IMR-90 (cell line): ENCODE results near the gene KLHL42. TPM values are rescaled to one million over a fixed set of nuclear protein-coding genes. Genes with fewer than 3 reads are reported as not detected.
A peak's percentile ranks its signal among the peaks of the same experiment; 100 is the strongest.

ENCODE experiments used
- ATAC-seq: fragments of 200-7000 bp; cut with Tn5 transposase; 2 replicates; pipeline ENCODE4 v1.9.1; 2020; ENCODE audit warnings: low read depth, mild to moderate bottlenecking, moderate library complexity
- BruUV-seq: library from RNA; stranded (reverse); fragments of 400-500 nt; replicated peaks from 2 replicates; lab custom pipeline; 2021; lab: Mats Ljungman, UMichigan
- CTCF ChIA-PET: fragments of 300-600 bp; formaldehyde crosslinking; extraction: SDS; loops from one replicate; lab custom pipeline; 2021; ENCODE audit warnings: antibody characterized with exemption; lab: Yijun Ruan, JAX
- POLR2A ChIA-PET: fragments of 300-600 bp; sonication (Branson Sonifier 250); formaldehyde crosslinking; loops from one replicate; lab custom pipeline; 2022; ENCODE audit warnings: antibody characterized with exemption; ENCODE audit not compliant: unreplicated experiment; lab: Charles Lee
- DNase-seq: peaks from one replicate; pipeline ENCODE4 v3.0.0; 2013
- H2AFZ ChIP-seq: replicated peaks from 2 replicates; pipeline ENCODE3; 2013; ENCODE audit warnings: low read length, mild to moderate bottlenecking; ENCODE audit not compliant: poor library complexity
- H2AK5ac ChIP-seq: 2 replicates; pipeline ENCODE4 v1.6.1; 2013; ENCODE audit warnings: low read depth, low read length, inconsistent platforms
- H2AK9ac ChIP-seq: replicated peaks from 2 replicates; pipeline ENCODE3; 2013; ENCODE audit warnings: mild to moderate bottlenecking, low read depth, low read length, moderate library complexity; ENCODE audit not compliant: poor library complexity
- H2BK120ac ChIP-seq: 2 replicates; pipeline ENCODE4 v1.6.1; 2013; ENCODE audit warnings: low read depth, low read length, inconsistent platforms
- H2BK15ac ChIP-seq: 3 replicates; pipeline ENCODE4 v1.6.1; 2013; ENCODE audit warnings: low read depth, low read length, inconsistent platforms
- H2BK20ac ChIP-seq: 2 replicates; pipeline ENCODE4 v1.6.1; 2013; ENCODE audit warnings: low read depth, mild to moderate bottlenecking, inconsistent platforms, low read length, moderate library complexity
- H2BK5ac ChIP-seq: 2 replicates; pipeline ENCODE4 v1.6.1; 2013; ENCODE audit warnings: mild to moderate bottlenecking, low read depth, low read length, inconsistent platforms; ENCODE audit not compliant: poor library complexity, severe bottlenecking
- H3K14ac ChIP-seq: replicated peaks from 2 replicates; pipeline ENCODE4 v1.6.1; 2013; ENCODE audit warnings: low read depth, low read length, inconsistent platforms
- H3K18ac ChIP-seq: 2 replicates; pipeline ENCODE4 v1.6.1; 2013; ENCODE audit warnings: low read depth, low read length, control low read depth
- H3K23ac ChIP-seq: 2 replicates; pipeline ENCODE4 v1.6.1; 2013; ENCODE audit warnings: low read depth, low read length, inconsistent platforms
- H3K27ac ChIP-seq: 2 replicates; pipeline ENCODE4 v1.5.1; 2013; ENCODE audit warnings: mild to moderate bottlenecking, control low read depth, low read length; ENCODE audit not compliant: insufficient read depth
- H3K27me3 ChIP-seq: 2 replicates; pipeline ENCODE4 v1.6.1; 2013; ENCODE audit warnings: low read length; ENCODE audit not compliant: control insufficient read depth, insufficient read depth
- H3K36me3 ChIP-seq: 2 replicates; pipeline ENCODE4 v1.6.1; 2013; ENCODE audit warnings: low read length, mixed read lengths; ENCODE audit not compliant: control insufficient read depth, insufficient read depth
- H3K4ac ChIP-seq: 2 replicates; pipeline ENCODE4 v1.6.1; 2013; ENCODE audit warnings: low read depth, low read length, inconsistent platforms
- H3K4me1 ChIP-seq: 2 replicates; pipeline ENCODE4 v1.6.1; 2013; ENCODE audit warnings: low read length, mixed read lengths; ENCODE audit not compliant: control insufficient read depth, insufficient read depth
- H3K4me2 ChIP-seq: 2 replicates; pipeline ENCODE4 v1.6.1; 2013; ENCODE audit warnings: low read depth, mild to moderate bottlenecking, control low read depth, low read length, moderate library complexity
- H3K4me3 ChIP-seq: 2 replicates; pipeline ENCODE4 v1.5.1; 2013; ENCODE audit warnings: low read depth, mild to moderate bottlenecking, control low read depth, low read length, moderate library complexity; ENCODE audit not compliant: insufficient read depth
- H3K56ac ChIP-seq: 2 replicates; pipeline ENCODE4 v1.6.1; 2013; ENCODE audit warnings: low read length, inconsistent platforms; ENCODE audit not compliant: insufficient read depth; ENCODE audit errors: extremely low read depth
- H3K79me1 ChIP-seq, 2 experiments: 2 replicates each; pipeline ENCODE4 v1.6.1; 2013; ENCODE audit warnings: low read length in 2 of 2, inconsistent platforms in 1 of 2, low read depth in 1 of 2
- H3K9ac ChIP-seq: 2 replicates; pipeline ENCODE4 v1.6.1; 2013; ENCODE audit warnings: low read depth, low read length, control low read depth
- H3K9me1 ChIP-seq: 2 replicates; pipeline ENCODE4 v1.6.1; 2013; ENCODE audit warnings: low read length, inconsistent platforms; ENCODE audit not compliant: insufficient read depth
- H3K9me3 ChIP-seq: 2 replicates; pipeline ENCODE4 v1.6.1; 2013; ENCODE audit warnings: low read length; ENCODE audit not compliant: control insufficient read depth, insufficient read depth
- H4K20me1 ChIP-seq: 2 replicates; pipeline ENCODE4 v1.6.1; 2013; ENCODE audit warnings: low read length, inconsistent platforms; ENCODE audit not compliant: insufficient read depth
- H4K5ac ChIP-seq: 2 replicates; pipeline ENCODE4 v1.6.1; 2013; ENCODE audit warnings: mild to moderate bottlenecking, low read depth, low read length, control low read depth
- H4K8ac ChIP-seq, 2 experiments: 2 replicates each; pipeline ENCODE4 v1.6.1; 2013; ENCODE audit warnings: low read depth in 2 of 2, low read length in 2 of 2, control low read depth in 1 of 2, inconsistent platforms in 1 of 2
- H4K91ac ChIP-seq: 2 replicates; pipeline ENCODE4 v1.6.1; 2013; ENCODE audit warnings: low read depth, low read length, inconsistent platforms; ENCODE audit not compliant: insufficient read depth
- CEBPB ChIP-seq: IDR thresholded peaks from 2 replicates; pipeline ENCODE4 v1.6.1; 2012; ENCODE audit warnings: low read depth, low read length, improper control_type of control experiment
- FOS ChIP-seq: fragments of 150-350 bp; IDR thresholded peaks from 2 replicates; pipeline ENCODE4 v1.6.1; 2016; ENCODE audit warnings: low read depth, low read length
- MAFK ChIP-seq: IDR thresholded peaks from 2 replicates; pipeline ENCODE4 v1.6.1; 2012; ENCODE audit warnings: low read depth, low read length, improper control_type of control experiment
- MAZ ChIP-seq: IDR thresholded peaks from 2 replicates; pipeline ENCODE4 v1.6.1; 2012; ENCODE audit warnings: low read depth, mild to moderate bottlenecking, low read length, improper control_type of control experiment, moderate library complexity, borderline replicate concordance
- MXI1 ChIP-seq: IDR thresholded peaks from 2 replicates; pipeline ENCODE4 v1.6.1; 2012; ENCODE audit warnings: low read depth, mild to moderate bottlenecking, low read length, moderate library complexity, borderline replicate concordance
- NFE2L2 ChIP-seq: fragments of 150-350 bp; IDR thresholded peaks from 2 replicates; pipeline ENCODE4 v1.6.1; 2016; ENCODE audit warnings: low read depth, mild to moderate bottlenecking, low read length
- POLR2A ChIP-seq: IDR thresholded peaks from 2 replicates; pipeline ENCODE4 v1.6.1; 2012; ENCODE audit warnings: mild to moderate bottlenecking, low read depth, low read length
- RAD21 ChIP-seq: IDR thresholded peaks from 2 replicates; pipeline ENCODE4 v1.6.1; 2012; ENCODE audit warnings: low read length, improper control_type of control experiment
- SMC3 ChIP-seq: fragments of 150-350 bp; IDR thresholded peaks from 2 replicates; pipeline ENCODE4 v1.6.1; 2016; ENCODE audit warnings: low read depth, mild to moderate bottlenecking, antibody characterized with exemption, low read length, moderate library complexity
- USF2 ChIP-seq: fragments of 150-350 bp; IDR thresholded peaks from 2 replicates; pipeline ENCODE4 v1.6.1; 2017; ENCODE audit warnings: mild to moderate bottlenecking, antibody characterized with exemption, low read length, low read depth
- WGBS, 2 experiments: methylation state at CpG; one replicate each; pipeline versions ENCODE4 v1.1.5 to v1.1.7; 2013; ENCODE audit warnings: missing lambda C conversion rate in 2 of 2; ENCODE audit not compliant: insufficient read length in 1 of 2; ENCODE audit errors: extremely low coverage in 2 of 2; 5-methylcytosine and 5-hydroxymethylcytosine counted together
- dilution Hi-C: fragments of 300-500 bp; cut with HindIII; formaldehyde crosslinking; loops from one replicate; pipeline ENCODE4 v1.14.3; 2018; ENCODE audit warnings: low sequenced_read_pairs; ENCODE audit not compliant: unreplicated experiment
- in situ Hi-C: fragments of 300-500 bp; cut with MboI; formaldehyde crosslinking; loops from 3 replicates; pipeline ENCODE4 v1.14.3; 2019; ENCODE audit warnings: low sequenced_read_pairs, inconsistent platforms, mixed read lengths
- intact Hi-C: fragments of 100-400 bp; cut with micrococcal nuclease; formaldehyde crosslinking; loops from 2 replicates; pipeline ENCODE4 v1.10.0; 2022
- polyA plus RNA-seq, 3 experiments: library from polyadenylated mRNA; depleted of rRNA; stranded (reverse); fragments of >200 nt; gene quantifications; 2 replicates each; pipeline ENCODE4 v1.2.3, GENCODE V29; 2012; ENCODE audit warnings: low replicate concordance in 1 of 3
- total RNA-seq: library from RNA; depleted of rRNA; stranded (reverse); fragments of >200 nt; gene quantifications from 2 replicates; pipeline ENCODE4 v1.2.3, GENCODE V29; 2012
- TF ChIP-seq, protein P1 (sequence below): fragments of 150-350 bp; IDR thresholded peaks from 2 replicates; pipeline ENCODE4 v1.6.1; 2016; ENCODE audit warnings: low read depth, mild to moderate bottlenecking, low read length, moderate library complexity, borderline replicate concordance
- TF ChIP-seq, protein P2 (sequence below): conservative IDR thresholded peaks from 2 replicates; pipeline ENCODE4 v1.5.1; 2012; ENCODE audit warnings: mild to moderate bottlenecking, low read depth, low read length, improper control_type of control experiment

The KLHL42 gene
- total and polyA plus RNA-seq, 2 of the 4 experiments (the other 2 are of a cell fraction), result 16.7 to 28.3 TPM

DNA sequence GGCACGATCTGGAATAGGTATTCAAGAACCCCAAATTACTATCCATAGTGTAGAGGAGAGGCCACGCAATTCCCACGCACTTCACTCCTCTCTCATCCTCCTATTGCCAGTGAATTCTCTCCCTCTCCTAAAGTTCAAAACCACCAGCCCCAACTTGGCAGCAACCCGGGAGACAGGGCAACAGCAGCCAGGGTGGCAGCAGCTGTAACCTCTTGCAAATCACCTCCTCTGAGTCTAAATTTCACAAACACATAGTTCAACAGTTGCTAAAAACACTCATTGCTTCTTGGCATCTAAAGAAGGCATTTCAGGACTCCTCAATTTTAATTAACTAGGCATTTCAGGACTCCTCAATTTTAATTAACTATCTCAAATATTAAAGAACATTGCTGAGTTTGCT lies 37.7 kb downstream of the KLHL42 start:
- Histone ChIP-seq H3K9me1 (no peaks in the 10 kb centered on the region), H2BK5ac (no peak overlapping the region), H3K4me1 (peaks cover 10% of the 10 kb centered on the region), H2BK15ac (0 out of 3 replicates have a peak overlapping the region, but pooled peaks have one; percentile 81), H4K5ac (no peak overlapping the region), H4K91ac (no peak overlapping the region), H3K18ac (no peak overlapping the region), H3K9me3 (no peaks in the 10 kb centered on the region), H2AFZ (peak overlapping the region; percentile 27), H3K36me3 (no peaks in the 10 kb centered on the region), H2BK20ac (peak overlapping the region; percentile 21; the same call in 1 of the 2 replicates), H3K27me3 (no peaks in the 10 kb centered on the region), H3K4me2 (no peak overlapping the region), H3K56ac (no peak overlapping the region), H2BK120ac (no peak overlapping the region; the same call in 1 of the 2 replicates), H3K14ac (no peak overlapping the region), H2AK9ac (no peak overlapping the region), H3K9ac (no peak overlapping the region), H3K27ac (no peak overlapping the region), H3K4ac (no peak overlapping the region; the same call in 1 of the 2 replicates), H3K79me1 (no peaks in the 10 kb centered on the region), H3K4me3 (no peak overlapping the region), H2AK5ac (no peak overlapping the region), H4K8ac (peak overlapping the region in 1 of 2 experiments; percentile 47; a peak in 1 of 4 replicates), H3K23ac (0 out of 2 replicates have a peak overlapping the region, but pooled peaks have one; percentile 25), H4K20me1 (0 out of 2 replicates have a peak, but pooled peaks cover 3% of the 10 kb centered on the region)
- WGBS, 2 experiments, result 43% methylated on average over 1 of the region's 4 CpGs; no CpG with 5 or more reads in 1 of the 2 experiments
- ChIA-PET CTCF (no interaction called here), POLR2A (no interaction called here)
- BruUV-seq, result no TSS peak
- ATAC-seq (peak; percentile 10; the same call in 1 of the 2 replicates), DNase-seq (no peak)
- no peak for TF ChIP-seq MAFK
- no peak for TF ChIP-seq CEBPB
- TF ChIP-seq NFE2L2, result no peak
- no peak for TF ChIP-seq SMC3
- TF ChIP-seq MAZ, result no peak
- no peak for TF ChIP-seq MXI1
- TF ChIP-seq, protein P1, sequence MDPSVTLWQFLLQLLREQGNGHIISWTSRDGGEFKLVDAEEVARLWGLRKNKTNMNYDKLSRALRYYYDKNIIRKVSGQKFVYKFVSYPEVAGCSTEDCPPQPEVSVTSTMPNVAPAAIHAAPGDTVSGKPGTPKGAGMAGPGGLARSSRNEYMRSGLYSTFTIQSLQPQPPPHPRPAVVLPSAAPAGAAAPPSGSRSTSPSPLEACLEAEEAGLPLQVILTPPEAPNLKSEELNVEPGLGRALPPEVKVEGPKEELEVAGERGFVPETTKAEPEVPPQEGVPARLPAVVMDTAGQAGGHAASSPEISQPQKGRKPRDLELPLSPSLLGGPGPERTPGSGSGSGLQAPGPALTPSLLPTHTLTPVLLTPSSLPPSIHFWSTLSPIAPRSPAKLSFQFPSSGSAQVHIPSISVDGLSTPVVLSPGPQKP, result no peak
- no peak for TF ChIP-seq RAD21
- no peak for TF ChIP-seq USF2
- TF ChIP-seq POLR2A, result no peak
- TF ChIP-seq, protein P2, sequence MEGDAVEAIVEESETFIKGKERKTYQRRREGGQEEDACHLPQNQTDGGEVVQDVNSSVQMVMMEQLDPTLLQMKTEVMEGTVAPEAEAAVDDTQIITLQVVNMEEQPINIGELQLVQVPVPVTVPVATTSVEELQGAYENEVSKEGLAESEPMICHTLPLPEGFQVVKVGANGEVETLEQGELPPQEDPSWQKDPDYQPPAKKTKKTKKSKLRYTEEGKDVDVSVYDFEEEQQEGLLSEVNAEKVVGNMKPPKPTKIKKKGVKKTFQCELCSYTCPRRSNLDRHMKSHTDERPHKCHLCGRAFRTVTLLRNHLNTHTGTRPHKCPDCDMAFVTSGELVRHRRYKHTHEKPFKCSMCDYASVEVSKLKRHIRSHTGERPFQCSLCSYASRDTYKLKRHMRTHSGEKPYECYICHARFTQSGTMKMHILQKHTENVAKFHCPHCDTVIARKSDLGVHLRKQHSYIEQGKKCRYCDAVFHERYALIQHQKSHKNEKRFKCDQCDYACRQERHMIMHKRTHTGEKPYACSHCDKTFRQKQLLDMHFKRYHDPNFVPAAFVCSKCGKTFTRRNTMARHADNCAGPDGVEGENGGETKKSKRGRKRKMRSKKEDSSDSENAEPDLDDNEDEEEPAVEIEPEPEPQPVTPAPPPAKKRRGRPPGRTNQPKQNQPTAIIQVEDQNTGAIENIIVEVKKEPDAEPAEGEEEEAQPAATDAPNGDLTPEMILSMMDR, result no peak
- TF ChIP-seq FOS, result no peak
- dilution Hi-C loops, result no loop called here
- intact Hi-C loops, result no loop called here
- in situ Hi-C loops, result no loop called here
